Duodenal mucosa (tissue), 2 donors: ENCODE measurements around the gene SUPT20HL1.
"Not testable (repeated sequence)": the region's sequence is repeated elsewhere in the genome, so short reads cannot be mapped to it uniquely, and the experiment has no call there.

Source experiments
- H3K27ac ChIP-seq: one replicate; pipeline ENCODE4 v1.7.0; 2013; ENCODE audit warnings: low read depth, low read length
- H3K27me3 ChIP-seq, 2 donors: one replicate each; pipeline ENCODE4 v1.7.0; 2013; ENCODE audit warnings: low read length in 2 of 2, control low read depth in 1 of 2; ENCODE audit not compliant: insufficient read depth in 2 of 2, control insufficient read depth in 1 of 2
- H3K36me3 ChIP-seq, 2 donors: one replicate each; pipeline ENCODE4 v1.7.0; 2013; ENCODE audit warnings: low read length in 2 of 2, control low read depth in 1 of 2; ENCODE audit not compliant: insufficient read depth in 2 of 2, control insufficient read depth in 1 of 2
- H3K4me1 ChIP-seq, 2 donors: one replicate each; pipeline ENCODE4 v1.7.0; 2013; ENCODE audit warnings: low read length in 2 of 2, control low read depth in 1 of 2; ENCODE audit not compliant: insufficient read depth in 2 of 2, control insufficient read depth in 1 of 2
- H3K4me3 ChIP-seq, 2 donors: one replicate each; pipeline ENCODE4 v1.7.0; 2013; ENCODE audit warnings: low read length in 2 of 2, low read depth in 1 of 2
- H3K9ac ChIP-seq, 2 donors: one replicate each; pipeline ENCODE4 v1.7.0; 2013; ENCODE audit warnings: low read length in 2 of 2, low read depth in 1 of 2
- H3K9me3 ChIP-seq, 2 donors: one replicate each; pipeline ENCODE4 v1.7.0; 2013; ENCODE audit warnings: low read length in 2 of 2, control low read depth in 1 of 2; ENCODE audit not compliant: control insufficient read depth in 1 of 2

Gene SUPT20HL1

GRCh38 chrX:24360272-24360671, at the start of gene SUPT20HL1:
TSS of gene SUPT20HL1 (plus strand) at chrX:24360639. CDS start at chrX:24362761, 2,122 bp downstream.
- H3K4me3 ChIP-seq = no peak within 1 kb of the TSS
- no peaks in the 10 kb centered on the region for H3K27me3 ChIP-seq
- H3K27ac ChIP-seq = no peak within 1 kb of the TSS
- H3K36me3 ChIP-seq = no peaks in the 10 kb centered on the region
- H3K4me1 ChIP-seq = no peaks in the 10 kb centered on the region
- no peak within 1 kb of the TSS for H3K9ac ChIP-seq
- peaks cover 0 to 3% of the 10 kb centered on the region in 2 donors for H3K9me3 ChIP-seq

- not testable (repeated sequence) for H3K9me3 ChIP-seq, H3K4me1 ChIP-seq, H3K36me3 ChIP-seq, H3K27me3 ChIP-seq, H3K9ac ChIP-seq, H3K27ac ChIP-seq, H3K4me3 ChIP-seq
Measured at GRCh38 chrX:24310916-24311315, 49.5 kb upstream of the SUPT20HL1 start.

- not testable (repeated sequence) for H3K27ac ChIP-seq, H3K4me1 ChIP-seq, H3K27me3 ChIP-seq, H3K4me3 ChIP-seq, H3K9me3 ChIP-seq, H3K9ac ChIP-seq, H3K36me3 ChIP-seq
Measured at GRCh38 chrX:24311507-24312248, 48.8 kb upstream of the SUPT20HL1 start.

- H3K4me1 ChIP-seq, H3K9me3 ChIP-seq, H3K36me3 ChIP-seq, H3K9ac ChIP-seq, H3K4me3 ChIP-seq, H3K27me3 ChIP-seq, H3K27ac ChIP-seq: not testable (repeated sequence)
Measured at GRCh38 chrX:24312249-24312607, 48.2 kb upstream of the SUPT20HL1 start.

- Histone ChIP-seq H3K9me3 (no peaks in the 10 kb centered on the region), H3K4me1 (no peaks in the 10 kb centered on the region), H3K36me3 (no peaks in the 10 kb centered on the region), H3K9ac (no peak within 1 kb of the TSS), H3K4me3 (no peak within 1 kb of the TSS), H3K27me3 (no peaks in the 10 kb centered on the region), H3K27ac (no peak within 1 kb of the TSS)
Measured at GRCh38 chrX:24314019-24314635, 46.3 kb upstream of the SUPT20HL1 start, which contains the start of gene SUPT20HL2. TSS of gene SUPT20HL2 (minus strand) at chrX:24314069. CDS start at chrX:24313315, 754 bp downstream.

GRCh38 chrX:24316111-24316510, 44.3 kb upstream of the SUPT20HL1 start:
- Histone ChIP-seq H3K27ac (no peak overlapping the region), H3K4me1 (no peaks in the 10 kb centered on the region), H3K27me3 (no peaks in the 10 kb centered on the region), H3K9ac (no peak overlapping the region), H3K4me3 (no peak overlapping the region), H3K9me3 (no peaks in the 10 kb centered on the region), H3K36me3 (no peaks in the 10 kb centered on the region)

- Histone ChIP-seq H3K27me3 (no peaks in the 10 kb centered on the region), H3K4me1 (no peaks in the 10 kb centered on the region), H3K36me3 (no peaks in the 10 kb centered on the region), H3K4me3 (no peak overlapping the region), H3K27ac (no peak overlapping the region), H3K9ac (no peak overlapping the region), H3K9me3 (no peaks in the 10 kb centered on the region)
Measured at GRCh38 chrX:24317567-24317966, 42.9 kb upstream of the SUPT20HL1 start.

- H3K4me1 ChIP-seq = no peaks in the 10 kb centered on the region
- no peak overlapping the region for H3K4me3 ChIP-seq
- no peaks in the 10 kb centered on the region for H3K27me3 ChIP-seq
- H3K9ac ChIP-seq = no peak overlapping the region
- no peaks in the 10 kb centered on the region for H3K36me3 ChIP-seq
- no peak overlapping the region for H3K27ac ChIP-seq
- H3K9me3 ChIP-seq = no peaks in the 10 kb centered on the region
Measured at GRCh38 chrX:24321741-24322395, 38.6 kb upstream of the SUPT20HL1 start.

- Histone ChIP-seq H3K36me3 (no peaks in the 10 kb centered on the region), H3K4me1 (no peaks in the 10 kb centered on the region), H3K27ac (no peak overlapping the region), H3K4me3 (no peak overlapping the region), H3K27me3 (no peaks in the 10 kb centered on the region), H3K9me3 (no peaks in the 10 kb centered on the region), H3K9ac (no peak overlapping the region)
Measured at GRCh38 chrX:24325231-24325630, 35.2 kb upstream of the SUPT20HL1 start.

GRCh38 chrX:24332878-24333277, 27.6 kb upstream of the SUPT20HL1 start:
- H3K27me3 ChIP-seq = no peaks in the 10 kb centered on the region
- H3K36me3 ChIP-seq = no peaks in the 10 kb centered on the region
- no peak overlapping the region for H3K27ac ChIP-seq
- no peak overlapping the region for H3K9ac ChIP-seq
- H3K4me3 ChIP-seq = no peak overlapping the region
- no peaks in the 10 kb centered on the region for H3K9me3 ChIP-seq
- H3K4me1 ChIP-seq = no peaks in the 10 kb centered on the region
